Stimulated activated effector memory CD8-positive, alpha-beta T cell treated with anti-CD3 and anti-CD28 coated beads, Interleukin-12 subunit alpha, Interleukin-12 subunit beta, amount 100 ng/mL, for 72 hours (primary cell): ENCODE measurements around the gene ABCC6.
"Not testable (repeated sequence)": the region's sequence is repeated elsewhere in the genome, so short reads cannot be mapped to it uniquely, and the experiment has no call there.

Experiments
- ATAC-seq: fragments of 150-1000 bp; cut with Tn5 transposase; 2 replicates; pipeline ENCODE4 v1.10.0; 2021
- DNase-seq, 2 donors: peaks; one replicate each; pipeline ENCODE4 v3.0.0; 2021 to 2022; ENCODE audit warnings: low spot score in 2 of 2
- H3K27ac Mint-ChIP-seq: one replicate; pipeline ENCODE4 v1.8.0; 2022; ENCODE audit warnings: mild to moderate bottlenecking, mixed read lengths
- H3K36me3 Mint-ChIP-seq: one replicate; pipeline ENCODE4 v1.8.0; 2022; ENCODE audit warnings: mild to moderate bottlenecking, mixed read lengths
- H3K4me1 Mint-ChIP-seq: one replicate; pipeline ENCODE4 v1.8.0; 2022; ENCODE audit warnings: mixed read lengths
- H3K4me3 Mint-ChIP-seq: one replicate; pipeline ENCODE4 v1.8.0; 2022; ENCODE audit warnings: mild to moderate bottlenecking, mixed read lengths
- H3K9me3 Mint-ChIP-seq: one replicate; pipeline ENCODE4 v1.8.0; 2022; ENCODE audit warnings: mixed read lengths

The ABCC6 gene

GRCh38 chr16:16116841-16117240 is 106.5 kb downstream of the ABCC6 start:
- Mint-ChIP-seq H3K9me3 (no peaks in the 10 kb centered on the region), H3K27ac (no peak overlapping the region), H3K4me1 (peaks cover 17% of the 10 kb centered on the region), H3K36me3 (peaks cover 94% of the 10 kb centered on the region), H3K4me3 (no peak overlapping the region)
- DNase-seq (no peak), ATAC-seq (no peak)

- ATAC-seq (no peak), DNase-seq (no peak)
- Mint-ChIP-seq H3K4me3 (no peak overlapping the region), H3K27ac (no peak overlapping the region), H3K4me1 (no peaks in the 10 kb centered on the region), H3K36me3 (peaks cover 100% of the 10 kb centered on the region), H3K9me3 (no peaks in the 10 kb centered on the region)
Measured at GRCh38 chr16:16113076-16113475, 110.2 kb downstream of the ABCC6 start.

GRCh38 chr16:16112450-16113053 is 110.7 kb downstream of the ABCC6 start:
- Mint-ChIP-seq H3K4me1 (no peaks in the 10 kb centered on the region), H3K4me3 (no peak overlapping the region), H3K9me3 (no peaks in the 10 kb centered on the region), H3K27ac (no peak overlapping the region), H3K36me3 (peaks cover 100% of the 10 kb centered on the region)
- DNase-seq = no peak
- no peak for ATAC-seq

- ATAC-seq = no peak
- no peak overlapping the region for H3K27ac Mint-ChIP-seq
Measured at GRCh38 chr16:16111639-16112038, 111.7 kb downstream of the ABCC6 start.

GRCh38 chr16:16110111-16110490 is 113.2 kb downstream of the ABCC6 start:
- no peak overlapping the region for H3K27ac Mint-ChIP-seq

More at GRCh38 chr16:16111639-16112038, 111.7 kb downstream of the ABCC6 start:
- Mint-ChIP-seq H3K4me3 (no peak overlapping the region), H3K9me3 (no peaks in the 10 kb centered on the region), H3K36me3 (peaks cover 100% of the 10 kb centered on the region), H3K4me1 (no peaks in the 10 kb centered on the region)
- no peak for DNase-seq

GRCh38 chr16:16109453-16110110 is 113.7 kb downstream of the ABCC6 start:
- Mint-ChIP-seq H3K27ac (no peak overlapping the region), H3K4me3 (no peak overlapping the region)

More at GRCh38 chr16:16110111-16110490, 113.2 kb downstream of the ABCC6 start:
- ATAC-seq (no peak), DNase-seq (no peak)
- no peaks in the 10 kb centered on the region for H3K9me3 Mint-ChIP-seq
- H3K4me1 Mint-ChIP-seq = no peaks in the 10 kb centered on the region
- H3K36me3 Mint-ChIP-seq = peaks cover 100% of the 10 kb centered on the region
- no peak overlapping the region for H3K4me3 Mint-ChIP-seq

GRCh38 chr16:16108759-16109158 is 114.5 kb downstream of the ABCC6 start:
- H3K9me3 Mint-ChIP-seq = no peaks in the 10 kb centered on the region
- ATAC-seq (peak; percentile 45), DNase-seq (no peak)
- H3K4me1 Mint-ChIP-seq = no peaks in the 10 kb centered on the region
- H3K4me3 Mint-ChIP-seq = no peak overlapping the region
- no peak overlapping the region for H3K27ac Mint-ChIP-seq
- H3K36me3 Mint-ChIP-seq = peaks cover 98% of the 10 kb centered on the region

More at GRCh38 chr16:16109453-16110110, 113.7 kb downstream of the ABCC6 start:
- Mint-ChIP-seq H3K36me3 (peaks cover 99% of the 10 kb centered on the region), H3K9me3 (no peaks in the 10 kb centered on the region), H3K4me1 (no peaks in the 10 kb centered on the region)
- ATAC-seq = no peak
- no peak for DNase-seq

- Mint-ChIP-seq H3K9me3 (no peaks in the 10 kb centered on the region), H3K27ac (no peak overlapping the region), H3K4me3 (no peak overlapping the region), H3K36me3 (peaks cover 98% of the 10 kb centered on the region), H3K4me1 (no peaks in the 10 kb centered on the region)
- no peak for DNase-seq
- ATAC-seq = no peak
Measured at GRCh38 chr16:16107839-16108238, 115.5 kb downstream of the ABCC6 start.

GRCh38 chr16:16106466-16106865 is 116.8 kb downstream of the ABCC6 start:
- ATAC-seq (no peak), DNase-seq (no peak)
- no peak overlapping the region for H3K27ac Mint-ChIP-seq
- H3K4me3 Mint-ChIP-seq = no peak overlapping the region
- peaks cover 3% of the 10 kb centered on the region for H3K4me1 Mint-ChIP-seq
- H3K36me3 Mint-ChIP-seq = peaks cover 98% of the 10 kb centered on the region
- no peaks in the 10 kb centered on the region for H3K9me3 Mint-ChIP-seq

- no peak overlapping the region for H3K27ac Mint-ChIP-seq
- H3K4me1 Mint-ChIP-seq = peaks cover 6% of the 10 kb centered on the region
- DNase-seq (no peak), ATAC-seq (no peak)
- no peaks in the 10 kb centered on the region for H3K9me3 Mint-ChIP-seq
- H3K4me3 Mint-ChIP-seq = no peak overlapping the region
- H3K36me3 Mint-ChIP-seq = peaks cover 98% of the 10 kb centered on the region
Measured at GRCh38 chr16:16105646-16106045, 117.6 kb downstream of the ABCC6 start.

GRCh38 chr16:16104804-16105141 is 118.5 kb downstream of the ABCC6 start:
- not testable (repeated sequence) for H3K9me3 Mint-ChIP-seq, DNase-seq, H3K27ac Mint-ChIP-seq, ATAC-seq, H3K4me3 Mint-ChIP-seq
- peaks cover 98% of the 10 kb centered on the region for H3K36me3 Mint-ChIP-seq
- H3K4me1 Mint-ChIP-seq = peaks cover 11% of the 10 kb centered on the region

GRCh38 chr16:16104132-16104803 is 119.0 kb downstream of the ABCC6 start:
- peaks cover 16% of the 10 kb centered on the region for H3K4me1 Mint-ChIP-seq
- not testable (repeated sequence) for ATAC-seq, H3K4me3 Mint-ChIP-seq, DNase-seq, H3K27ac Mint-ChIP-seq, H3K9me3 Mint-ChIP-seq
- H3K36me3 Mint-ChIP-seq = peaks cover 98% of the 10 kb centered on the region

- Mint-ChIP-seq H3K4me3 (no peak overlapping the region), H3K36me3 (peaks cover 98% of the 10 kb centered on the region), H3K4me1 (peaks cover 16% of the 10 kb centered on the region), H3K9me3 (no peaks in the 10 kb centered on the region), H3K27ac (peak overlapping the region; percentile 29)
- DNase-seq (no peak), ATAC-seq (no peak)
Measured at GRCh38 chr16:16102738-16103137, 120.6 kb downstream of the ABCC6 start.

GRCh38 chr16:16101585-16101984 is 121.7 kb downstream of the ABCC6 start:
- no peaks in the 10 kb centered on the region for H3K9me3 Mint-ChIP-seq

GRCh38 chr16:16100631-16101030 is 122.7 kb downstream of the ABCC6 start:
- Mint-ChIP-seq H3K4me1 (peaks cover 16% of the 10 kb centered on the region), H3K4me3 (no peak overlapping the region), H3K36me3 (peaks cover 98% of the 10 kb centered on the region), H3K27ac (peak overlapping the region; percentile 54), H3K9me3 (no peaks in the 10 kb centered on the region)
- DNase-seq (no peak), ATAC-seq (no peak)

More at GRCh38 chr16:16101585-16101984, 121.7 kb downstream of the ABCC6 start:
- H3K36me3 Mint-ChIP-seq = peaks cover 98% of the 10 kb centered on the region
- ATAC-seq = no peak
- peak overlapping the region; percentile 33 for H3K27ac Mint-ChIP-seq
- H3K4me3 Mint-ChIP-seq = no peak overlapping the region
- H3K4me1 Mint-ChIP-seq = peaks cover 16% of the 10 kb centered on the region
- no peak for DNase-seq

GRCh38 chr16:16099320-16099719 is 124.0 kb downstream of the ABCC6 start:
- no peak for DNase-seq
- H3K36me3 Mint-ChIP-seq = peaks cover 100% of the 10 kb centered on the region
- no peak for ATAC-seq
- no peak overlapping the region for H3K4me3 Mint-ChIP-seq
- no peaks in the 10 kb centered on the region for H3K9me3 Mint-ChIP-seq
- peak overlapping the region; percentile 54 for H3K27ac Mint-ChIP-seq
- H3K4me1 Mint-ChIP-seq = peaks cover 16% of the 10 kb centered on the region
